Suppressor macrophage (primary cell): ENCODE data around the gene SNRPA.
"Not testable (repeated sequence)": the region's sequence is repeated elsewhere in the genome, so short reads cannot be mapped to it uniquely, and the experiment has no call there.

ENCODE experiments used
- DNase-seq, 4 experiments: peaks; one replicate each; pipeline ENCODE4 v3.0.0-alpha.2; 2020 to 2022

The SNRPA gene

DNA sequence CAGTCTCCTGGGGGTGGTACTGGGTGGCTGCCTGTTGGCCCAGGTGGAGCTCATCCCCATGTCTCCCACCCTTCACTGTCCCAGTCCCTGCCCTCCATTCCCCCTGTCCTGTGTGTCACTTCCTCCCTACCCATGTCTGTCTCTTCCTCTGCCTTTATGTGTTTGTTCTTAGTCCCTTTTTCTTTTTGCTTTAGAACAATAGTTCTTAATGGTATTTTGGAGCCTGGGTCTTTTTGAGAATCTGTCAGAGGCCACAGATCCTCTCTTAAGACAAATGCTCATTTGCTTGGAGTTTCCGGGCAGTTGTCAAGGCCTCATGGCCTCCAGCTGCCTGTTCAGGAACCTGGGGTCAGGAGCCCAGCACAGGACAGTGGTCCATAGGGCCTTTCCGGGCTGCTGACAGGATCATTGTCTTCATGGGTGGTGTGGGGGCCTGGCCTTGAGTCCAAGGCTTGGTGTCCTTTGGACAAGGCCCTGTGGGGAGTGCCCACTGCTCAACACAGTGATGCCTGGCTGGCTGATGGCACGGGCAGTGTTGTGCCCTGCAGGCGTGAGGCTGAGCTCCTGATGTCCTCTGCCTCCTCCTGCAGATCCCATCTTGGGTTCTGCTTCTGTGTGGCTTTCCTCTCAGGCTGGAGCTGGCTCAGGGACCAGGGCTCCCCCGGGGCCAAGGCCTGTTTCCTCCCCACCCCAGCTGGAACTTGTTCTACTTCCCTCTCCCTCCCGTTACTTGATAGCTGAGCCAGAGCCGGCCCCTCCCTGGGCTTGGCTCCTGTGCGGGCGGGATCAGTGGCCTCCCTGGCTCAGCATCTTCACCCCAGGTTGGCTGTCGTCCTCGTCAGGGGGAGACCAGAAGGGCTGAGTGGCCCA, 51.5 kb downstream of the SNRPA start:
- peak; percentile 51 to 72 (median 62) for DNase-seq

DNA sequence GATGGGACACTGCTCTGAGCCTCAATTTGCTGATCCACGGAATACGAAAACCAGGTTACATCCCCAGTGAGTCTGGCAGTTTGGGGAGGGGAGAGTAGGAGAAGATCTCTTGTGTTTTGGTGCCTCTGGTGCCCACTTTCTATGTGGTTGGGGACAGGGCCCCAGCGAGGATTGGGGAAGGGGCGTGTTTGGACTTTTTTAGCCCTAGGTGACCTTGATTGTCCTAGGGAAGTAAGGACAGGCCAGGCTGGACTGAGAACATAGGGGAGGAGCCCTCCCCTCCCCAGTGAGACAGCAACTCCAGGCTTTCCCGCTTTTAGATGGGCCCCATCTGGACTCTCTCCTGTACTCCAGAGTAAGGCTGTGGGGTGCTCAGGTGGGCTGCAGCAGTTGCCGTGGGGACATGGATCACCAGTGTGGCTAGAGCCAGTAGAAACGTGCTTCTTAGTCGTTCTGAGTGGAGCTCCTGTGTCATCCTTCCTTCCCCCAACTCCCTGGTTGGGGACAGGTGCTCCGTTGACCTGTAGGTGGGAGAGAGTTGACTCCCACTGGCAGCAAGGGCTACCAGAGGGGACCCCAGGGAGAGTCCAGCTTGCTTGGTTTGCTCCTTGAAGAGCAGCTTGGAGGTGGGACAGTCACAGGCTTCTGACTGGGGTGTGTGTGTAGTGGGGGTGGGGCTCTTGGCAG, 52.3 kb downstream of the SNRPA start:
- DNase-seq, result no peak

DNA sequence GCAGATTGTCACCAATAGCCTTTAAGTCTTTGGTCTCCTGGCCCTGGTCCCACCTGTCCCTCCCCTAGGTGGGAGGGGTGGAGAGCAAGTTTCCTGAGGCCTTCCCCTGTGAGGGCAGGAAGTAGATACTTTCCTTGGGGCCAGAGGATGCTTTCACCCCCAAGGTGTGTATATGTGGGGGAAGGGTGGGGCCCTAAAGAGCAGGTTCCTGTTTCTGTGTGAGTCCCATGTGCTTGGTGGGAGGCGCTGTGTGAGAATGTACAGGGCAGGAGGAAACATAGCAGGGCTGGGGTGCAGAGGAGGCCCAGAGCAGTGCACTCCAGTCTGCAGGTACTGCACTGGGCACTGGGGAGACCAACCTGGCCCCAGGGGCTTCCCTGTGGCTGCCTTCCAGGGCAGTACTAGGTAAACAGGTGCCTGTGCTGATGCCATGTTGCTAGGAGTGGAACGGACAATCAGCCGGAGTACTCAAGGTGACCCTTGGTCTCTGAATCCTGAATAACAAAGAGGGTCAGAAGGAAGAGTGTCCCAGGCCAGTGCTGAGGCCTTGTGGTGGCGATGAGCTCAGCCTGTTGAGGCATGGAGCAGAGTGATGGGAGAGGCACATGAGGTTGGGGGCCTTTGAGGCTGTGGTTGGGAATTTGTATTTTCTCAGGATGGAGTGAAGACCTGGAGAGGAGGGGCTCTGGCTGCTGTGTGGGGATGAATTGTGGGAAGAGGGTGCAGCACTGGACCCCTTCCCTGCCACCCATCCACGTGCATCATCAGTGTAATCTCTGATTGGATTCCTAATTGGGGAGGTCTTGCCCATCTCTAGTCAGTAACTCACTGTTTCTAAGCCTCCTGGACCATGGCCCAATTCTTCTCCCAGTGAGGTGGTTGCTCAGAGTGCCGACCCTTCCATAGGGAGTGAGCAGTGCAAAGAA, 53.1 kb downstream of the SNRPA start:
- DNase-seq, result peak in 3 of 4 experiments; percentile 43 to 52 (median 47)

DNA sequence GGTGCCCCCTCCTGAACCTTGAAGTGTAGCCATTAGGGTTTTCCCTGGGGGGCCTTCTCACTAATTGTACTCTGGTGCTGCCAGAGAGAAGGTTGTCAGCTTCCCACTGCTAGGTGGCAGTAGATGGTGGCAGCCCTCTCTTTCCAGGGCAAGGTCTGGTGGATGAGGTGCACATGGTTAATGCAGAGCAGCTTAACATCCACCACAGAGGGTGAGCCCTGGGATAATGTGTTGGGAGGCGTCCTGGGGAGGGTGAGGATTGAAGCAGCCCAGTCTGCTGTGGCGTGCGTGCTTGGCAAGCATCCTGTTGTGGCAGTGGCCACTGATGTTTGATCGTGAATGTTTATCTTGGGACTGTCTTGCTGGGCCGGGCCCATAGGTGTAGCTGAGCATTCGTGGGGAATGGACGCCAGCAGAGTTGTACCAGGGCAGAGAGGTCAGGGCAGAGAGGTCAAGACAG, 53.8 kb downstream of the SNRPA start:
- DNase-seq, result no peak

DNA sequence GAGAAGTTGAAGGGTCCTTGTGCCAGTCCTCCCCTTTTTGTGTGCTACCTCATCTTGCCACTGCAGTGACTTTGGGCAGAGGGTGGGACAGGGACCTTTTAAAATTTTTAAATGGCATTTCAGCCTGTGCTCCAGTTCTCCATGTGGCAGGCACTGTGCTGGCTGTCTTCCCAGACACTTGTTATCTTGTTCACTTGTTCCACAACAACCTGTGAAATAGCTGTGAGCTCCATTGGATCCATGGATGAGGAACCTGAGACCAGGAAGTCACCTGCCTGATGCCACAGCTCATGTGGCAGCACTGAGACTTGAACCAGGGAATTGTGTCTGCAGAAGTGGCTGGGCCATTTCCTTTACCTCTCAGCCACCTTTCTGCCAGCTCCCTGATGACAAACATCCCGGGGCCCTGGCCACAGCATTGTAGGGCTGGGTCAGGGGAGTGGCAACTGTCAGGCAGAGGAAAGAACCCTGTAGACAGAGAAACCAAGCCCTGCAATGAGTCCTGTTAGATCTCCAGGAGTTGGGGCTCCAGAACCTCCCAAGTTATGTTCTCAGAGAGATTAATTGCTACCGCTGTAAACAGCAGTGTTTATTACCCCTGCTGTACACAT, 54.4 kb downstream of the SNRPA start:
- no peak for DNase-seq

DNA sequence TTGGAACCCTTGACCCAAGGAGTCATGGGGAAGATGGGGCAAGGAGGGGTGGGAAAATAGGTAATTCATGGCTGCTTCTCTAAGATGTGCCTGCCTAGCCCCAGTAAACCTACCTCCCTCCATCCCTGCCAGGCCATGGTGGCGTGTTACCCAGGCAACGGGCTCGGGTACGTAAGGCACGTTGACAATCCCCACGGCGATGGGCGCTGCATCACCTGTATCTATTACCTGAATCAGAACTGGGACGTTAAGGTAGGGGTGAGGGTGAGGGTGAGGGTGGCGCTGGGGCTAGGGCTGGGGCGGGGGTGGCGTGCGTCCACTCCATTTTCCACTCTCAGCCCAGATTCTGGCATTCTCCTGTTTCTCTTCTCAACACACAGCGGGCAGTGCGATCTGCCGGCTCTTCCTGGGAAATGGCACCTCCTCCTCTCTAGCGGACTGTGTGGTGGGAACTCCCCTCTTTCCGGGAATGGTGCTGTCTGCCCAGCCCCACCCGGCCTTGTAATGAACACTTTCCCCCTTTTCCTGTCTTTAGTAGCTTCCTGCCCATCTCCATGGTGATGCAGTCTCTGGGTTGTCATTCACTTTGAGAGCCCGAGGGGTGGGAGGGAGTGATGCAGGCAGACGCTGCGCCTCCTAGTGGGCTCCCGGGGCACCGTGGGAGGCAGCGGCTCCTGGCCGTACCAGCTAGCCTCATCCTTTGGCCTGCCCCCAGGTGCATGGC, 55.6 kb downstream of the SNRPA start:
- peak; percentile 74 to 87 (median 80) for DNase-seq

DNA sequence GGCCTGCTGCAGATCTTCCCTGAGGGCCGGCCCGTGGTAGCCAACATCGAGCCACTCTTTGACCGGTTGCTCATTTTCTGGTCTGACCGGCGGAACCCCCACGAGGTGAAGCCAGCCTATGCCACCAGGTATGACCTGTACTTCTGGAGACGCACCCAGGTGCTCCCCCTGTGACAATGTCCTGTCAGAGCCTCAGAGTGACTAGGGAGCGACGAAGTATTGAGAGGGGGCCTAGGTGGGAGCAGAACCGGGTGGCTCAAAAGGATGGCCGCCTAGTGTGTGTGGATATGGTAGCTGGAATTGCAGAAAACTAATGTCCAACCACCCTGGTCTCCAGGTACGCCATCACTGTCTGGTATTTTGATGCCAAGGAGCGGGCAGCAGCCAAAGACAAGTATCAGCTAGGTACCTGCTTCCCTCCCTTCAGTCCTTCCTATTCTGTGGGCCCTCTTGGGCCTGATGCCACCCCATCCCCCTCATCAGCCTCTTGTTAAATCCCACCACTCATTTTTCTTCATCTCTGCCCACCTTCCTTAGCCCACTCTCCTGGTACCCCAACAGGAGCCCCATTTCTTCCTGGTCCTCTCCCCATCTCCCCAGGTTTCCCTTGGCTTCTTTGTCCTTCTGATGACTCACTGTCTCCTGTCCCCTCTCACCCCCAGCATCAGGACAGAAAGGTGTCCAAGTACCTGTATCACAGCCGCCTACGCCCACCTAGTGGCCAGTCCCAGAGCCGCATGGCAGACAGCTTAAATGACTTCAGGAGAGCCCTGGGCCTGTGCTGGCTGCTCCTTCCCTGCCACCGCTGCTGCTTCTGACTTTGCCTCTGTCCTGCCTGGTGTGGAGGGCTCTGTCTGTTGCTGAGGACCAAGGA, 56.4 kb downstream of the SNRPA start:
- no peak for DNase-seq

DNA sequence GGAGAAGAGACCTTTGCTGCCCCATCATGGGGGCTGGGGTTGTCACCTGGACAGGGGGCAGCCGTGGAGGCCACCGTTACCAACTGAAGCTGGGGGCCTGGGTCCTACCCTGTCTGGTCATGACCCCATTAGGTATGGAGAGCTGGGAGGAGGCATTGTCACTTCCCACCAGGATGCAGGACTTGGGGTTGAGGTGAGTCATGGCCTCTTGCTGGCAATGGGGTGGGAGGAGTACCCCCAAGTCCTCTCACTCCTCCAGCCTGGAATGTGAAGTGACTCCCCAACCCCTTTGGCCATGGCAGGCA, 57.0 kb downstream of the SNRPA start:
- DNase-seq, result no peak

DNA sequence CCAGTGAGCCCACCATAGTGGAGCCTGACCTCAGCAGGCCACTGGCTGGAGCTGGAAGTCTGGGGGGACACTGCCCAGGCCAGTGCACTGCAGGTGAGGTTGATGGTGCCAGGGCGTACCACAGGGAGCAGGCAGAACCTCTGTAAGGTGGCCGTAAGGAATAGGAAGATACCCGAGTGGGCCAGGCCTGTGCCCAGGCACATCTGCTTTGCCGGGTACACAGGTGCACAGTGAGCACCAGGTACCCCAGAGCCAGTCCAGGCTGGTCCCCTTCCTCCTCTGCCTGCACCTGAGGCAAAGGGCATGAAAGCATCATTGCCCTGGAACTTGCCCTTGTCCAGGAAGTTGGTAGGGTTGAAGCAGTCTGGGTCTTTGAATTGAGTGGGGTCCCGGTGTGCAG, 57.5 kb downstream of the SNRPA start:
- DNase-seq, result no peak

DNA sequence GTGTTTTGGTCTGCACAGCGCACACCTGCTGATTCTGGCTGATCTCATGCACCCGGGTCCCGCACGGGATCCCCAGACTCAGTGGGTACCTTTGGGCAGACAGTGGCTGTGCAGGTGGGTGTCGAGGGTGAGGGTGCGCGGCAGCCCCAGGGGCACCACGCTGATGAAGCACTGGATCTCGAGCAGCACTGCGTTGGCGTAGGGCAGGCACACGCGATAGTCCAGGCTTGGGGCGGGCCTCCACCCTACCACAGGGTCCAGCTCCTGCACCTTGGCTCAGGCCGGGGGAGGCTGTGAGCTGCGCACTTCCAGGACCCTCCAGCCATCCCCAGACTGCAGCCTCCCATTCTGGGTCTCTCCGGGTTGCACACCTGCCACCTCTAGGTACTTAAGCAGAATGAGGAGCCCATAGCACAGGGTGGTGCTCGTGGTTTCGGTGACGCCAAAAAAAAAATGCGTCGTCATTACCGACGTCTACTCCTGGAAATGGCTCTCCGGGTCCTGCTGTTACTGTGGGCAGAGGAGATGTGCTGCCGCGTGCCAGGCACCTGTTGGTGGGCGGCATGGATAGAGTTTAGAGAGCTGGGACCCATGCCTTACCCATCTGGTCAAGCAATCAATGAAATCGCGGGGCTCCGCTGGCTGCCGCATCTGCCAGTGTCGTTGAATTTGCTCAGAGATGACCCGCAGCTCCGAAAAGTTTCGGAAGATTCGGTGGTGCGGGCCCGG, 58.5 kb downstream of the SNRPA start:
- DNase-seq, result no peak

DNA sequence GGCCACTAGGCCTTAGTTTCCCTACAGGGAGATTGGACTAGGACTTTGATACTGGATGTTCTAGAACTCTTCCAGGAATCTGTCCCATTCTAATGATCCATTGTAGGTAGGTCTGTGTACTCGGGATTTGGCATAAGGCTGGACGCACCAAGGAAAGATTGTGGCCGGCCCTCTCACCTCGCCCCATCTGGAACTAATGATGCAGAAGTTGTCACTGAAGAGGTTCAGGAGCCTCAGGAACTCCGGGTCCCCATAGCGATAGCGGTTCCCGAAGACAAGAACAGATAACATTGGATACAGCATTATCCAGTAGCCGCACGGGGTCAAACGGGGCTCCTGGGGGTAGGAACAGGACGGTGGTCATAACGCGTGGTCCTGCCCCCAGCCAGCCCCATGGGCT, 59.2 kb downstream of the SNRPA start:
- DNase-seq, result no peak

DNA sequence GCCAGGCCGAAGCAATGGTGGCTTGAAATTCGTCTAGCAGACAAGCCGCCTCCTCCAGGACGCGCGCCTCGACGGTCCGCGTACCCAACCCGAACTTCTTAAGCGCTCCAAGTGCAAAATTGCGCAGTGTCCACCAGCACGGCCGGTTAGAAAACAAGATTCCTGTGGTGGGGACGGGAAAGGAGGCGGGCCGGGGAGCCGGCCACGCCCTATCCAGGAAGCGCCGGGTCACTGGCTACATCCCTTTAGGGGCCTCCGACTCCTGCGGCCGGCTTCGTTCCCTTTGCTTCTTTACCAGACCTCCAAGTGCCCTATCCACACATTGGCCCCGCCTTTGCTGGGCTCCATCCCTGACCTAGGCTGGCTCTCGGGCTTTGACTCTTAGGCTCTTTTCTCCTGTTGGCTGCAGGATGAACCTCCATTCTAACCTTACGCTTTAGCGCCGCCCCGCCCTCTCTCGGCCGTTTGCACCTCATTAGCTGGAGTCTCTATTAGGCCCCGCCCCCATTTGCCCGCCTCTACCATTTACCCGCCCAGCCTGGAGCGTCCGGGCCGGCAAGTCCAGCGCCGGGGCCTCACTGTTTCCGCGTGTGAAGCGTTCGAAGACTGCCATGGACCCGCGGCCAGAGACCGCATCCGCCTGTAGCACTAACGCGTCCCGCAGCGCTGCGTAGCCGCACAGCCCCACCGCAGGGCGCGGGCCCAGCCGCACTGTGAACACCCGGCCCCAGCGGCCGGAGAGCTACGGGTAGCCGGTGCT, 59.8 kb downstream of the SNRPA start:
- DNase-seq, result peak; percentile 66 to 87 (median 72)

DNA sequence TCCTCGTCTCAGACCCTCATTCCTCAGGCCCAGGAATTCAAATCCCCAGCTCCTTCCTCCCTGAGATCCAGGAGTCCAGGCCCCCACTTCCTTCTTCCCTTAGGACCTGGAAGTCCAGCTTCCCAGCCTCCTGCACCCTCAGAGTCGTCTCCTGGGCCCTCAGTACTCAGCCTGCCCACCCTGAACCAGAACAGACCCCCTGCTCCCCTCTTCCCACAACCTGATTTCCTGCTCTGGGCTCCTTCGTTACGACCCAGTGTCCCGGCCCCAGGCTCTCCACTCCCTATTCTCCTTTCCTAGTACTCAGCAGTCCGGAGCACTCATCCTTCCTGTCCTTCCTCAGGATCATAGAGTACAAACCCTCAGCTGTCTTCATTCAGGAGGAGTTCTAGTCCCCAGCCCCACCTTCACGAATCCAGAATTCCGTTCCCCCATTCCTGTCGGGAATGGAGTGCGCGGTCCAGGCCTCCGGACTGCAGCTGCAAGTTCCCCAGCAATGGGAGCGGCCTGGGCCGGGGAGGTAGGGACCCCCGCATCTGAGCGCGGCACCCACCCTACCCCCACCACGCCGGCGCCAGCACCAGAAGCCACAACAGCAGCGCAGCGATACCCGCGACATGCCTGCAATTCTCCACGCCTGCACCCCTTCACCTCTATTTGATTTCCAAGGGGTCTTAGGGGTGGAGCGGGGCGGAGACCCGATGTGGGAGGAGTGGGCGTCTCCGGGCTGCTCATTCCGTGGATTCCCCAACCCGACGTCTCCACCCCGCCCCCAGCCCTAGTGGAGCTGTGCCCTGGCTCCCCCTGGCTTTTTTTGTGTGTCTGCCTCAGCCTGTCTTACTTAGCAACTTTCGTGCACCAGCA, 60.7 kb downstream of the SNRPA start:
- no peak for DNase-seq

DNA sequence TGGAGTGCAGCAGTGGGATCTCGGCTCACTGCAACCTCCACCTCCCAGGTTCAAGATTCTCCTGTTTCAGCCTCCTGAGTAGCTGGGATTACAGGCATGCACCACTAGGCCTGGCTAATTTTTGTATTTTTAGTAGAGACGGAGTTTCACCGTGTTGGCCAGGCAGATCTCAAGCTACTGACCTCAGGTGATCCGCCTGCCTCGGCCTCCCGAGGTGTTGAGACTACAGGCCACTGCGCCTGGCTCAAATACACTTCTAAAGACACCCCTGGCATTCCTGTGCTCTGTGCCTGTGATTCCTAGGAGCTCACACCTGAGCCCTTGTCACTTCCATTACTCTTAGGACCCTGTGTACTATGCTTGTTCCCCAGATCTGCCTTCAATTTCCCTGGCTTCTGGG, 61.6 kb downstream of the SNRPA start:
- not testable (repeated sequence) for DNase-seq

DNA sequence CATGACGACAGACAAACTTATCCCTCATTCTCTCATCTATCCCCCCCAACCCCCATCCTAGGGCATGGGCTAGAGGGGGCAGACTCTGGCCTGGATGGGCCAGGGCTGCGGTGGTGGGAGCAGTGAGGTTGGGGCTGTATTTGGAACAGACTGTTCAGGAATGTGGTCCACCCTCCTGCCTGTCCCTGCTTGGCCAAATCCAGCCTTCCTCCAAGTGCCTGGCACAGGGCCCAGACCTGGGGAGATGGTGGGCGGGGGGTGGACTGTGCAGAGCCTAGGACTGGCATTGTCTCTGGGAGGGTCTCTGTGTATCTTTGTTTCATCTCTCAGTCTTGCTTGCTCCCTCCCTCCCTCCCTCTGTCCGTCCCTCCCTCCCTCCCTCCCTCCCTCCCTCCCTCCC, 62.2 kb downstream of the SNRPA start:
- no peak for DNase-seq
